Mucosa of descending colon (tissue), 3 donors: ENCODE measurements around the gene CFAP70. TPM values are rescaled to one million over a fixed set of nuclear protein-coding genes. Genes with fewer than 3 reads are reported as not detected.
"Not testable (repeated sequence)": the region's sequence is repeated elsewhere in the genome, so short reads cannot be mapped to it uniquely, and the experiment has no call there.

Experiments used
- ATAC-seq: fragments of 200-7000 bp; cut with Tn5 transposase; one replicate; pipeline ENCODE4 v1.9.1; 2020; ENCODE audit warnings: mild to moderate bottlenecking, moderate library complexity
- DNase-seq, 3 donors: peaks; one replicate each; pipeline ENCODE4 v3.0.0-alpha.2; 2020
- H3K36me3 ChIP-seq: fragments of 200-600 bp; one replicate; pipeline ENCODE4 v1.8.0; 2021; ENCODE audit warnings: low read depth, mild to moderate bottlenecking
- H3K4me1 ChIP-seq: fragments of 200-600 bp; one replicate; pipeline ENCODE4 v1.8.0; 2021; ENCODE audit warnings: low read depth, mild to moderate bottlenecking
- H3K4me3 ChIP-seq: fragments of 200-600 bp; one replicate; pipeline ENCODE4 v1.8.0; 2021; ENCODE audit warnings: mild to moderate bottlenecking
- H3K9me3 ChIP-seq: fragments of 200-600 bp; one replicate; pipeline ENCODE4 v1.8.0; 2021; ENCODE audit warnings: mild to moderate bottlenecking
- intact Hi-C, 2 donors: fragments of 100-400 bp; cut with DNase I in 1 of 2; cut with micrococcal nuclease in 1 of 2; formaldehyde crosslinking; loops; one replicate each; pipeline versions ENCODE4 v1.11.0 to v1.11.1; 2022; cut with DNase I, micrococcal nuclease
- total RNA-seq, 3 donors: library from RNA; stranded (reverse); fragmentation: NEBNext Ultra II Directional in 2 of 3; extraction: Animal tissue kit (Norgen Biotek cat#: 25700) in 2 of 3; gene quantifications; one replicate each; pipeline versions ENCODE4 v1.2.1 to v1.2.4, GENCODE V29; 2021 to 2023
- TF ChIP-seq, protein P1 (sequence below): fragments of 200-600 bp; IDR thresholded peaks from one replicate; pipeline ENCODE4 v1.8.0; 2022; ENCODE audit warnings: antibody characterized with exemption, mild to moderate bottlenecking
- donor health status: DM: no; HTN: no; CAD: no; lungs with moderate emphysema.
- donor health status: DM: no; HTN: no; CAD: no.
- donor health status: DM: no; HTN: yes; CAD: no.

CFAP70 gene
- total RNA-seq, 3 donors from 2014 or later: 0.94 to 2.0 (median 1.2) TPM

DNA sequence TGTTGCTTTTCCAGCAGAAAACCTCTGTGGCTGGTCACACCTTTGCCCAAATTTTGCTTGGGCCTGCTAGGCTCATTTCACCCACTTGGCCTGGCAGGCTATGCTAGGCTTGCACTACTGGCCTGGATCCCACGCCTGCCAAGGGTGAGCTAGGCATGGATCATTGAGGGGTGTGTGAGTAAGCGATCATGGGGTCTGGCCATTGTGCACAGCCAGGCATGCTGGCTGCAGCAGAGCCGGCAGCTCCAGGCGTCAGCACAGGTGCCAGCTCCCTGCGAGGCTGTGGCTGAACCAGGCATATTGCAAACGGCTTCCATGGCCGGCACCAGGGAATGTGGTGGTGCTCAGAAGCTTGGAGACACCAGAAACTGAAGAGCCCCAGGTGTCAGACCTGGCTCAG is 19.2 kb downstream of the CFAP70 start:
- no peak for ATAC-seq
- Histone ChIP-seq H3K9me3 (no peaks in the 10 kb centered on the region), H3K4me1 (no peaks in the 10 kb centered on the region), H3K36me3 (no peaks in the 10 kb centered on the region), H3K4me3 (no peak overlapping the region)
- DNase-seq: no peak
- TF ChIP-seq, protein P1, sequence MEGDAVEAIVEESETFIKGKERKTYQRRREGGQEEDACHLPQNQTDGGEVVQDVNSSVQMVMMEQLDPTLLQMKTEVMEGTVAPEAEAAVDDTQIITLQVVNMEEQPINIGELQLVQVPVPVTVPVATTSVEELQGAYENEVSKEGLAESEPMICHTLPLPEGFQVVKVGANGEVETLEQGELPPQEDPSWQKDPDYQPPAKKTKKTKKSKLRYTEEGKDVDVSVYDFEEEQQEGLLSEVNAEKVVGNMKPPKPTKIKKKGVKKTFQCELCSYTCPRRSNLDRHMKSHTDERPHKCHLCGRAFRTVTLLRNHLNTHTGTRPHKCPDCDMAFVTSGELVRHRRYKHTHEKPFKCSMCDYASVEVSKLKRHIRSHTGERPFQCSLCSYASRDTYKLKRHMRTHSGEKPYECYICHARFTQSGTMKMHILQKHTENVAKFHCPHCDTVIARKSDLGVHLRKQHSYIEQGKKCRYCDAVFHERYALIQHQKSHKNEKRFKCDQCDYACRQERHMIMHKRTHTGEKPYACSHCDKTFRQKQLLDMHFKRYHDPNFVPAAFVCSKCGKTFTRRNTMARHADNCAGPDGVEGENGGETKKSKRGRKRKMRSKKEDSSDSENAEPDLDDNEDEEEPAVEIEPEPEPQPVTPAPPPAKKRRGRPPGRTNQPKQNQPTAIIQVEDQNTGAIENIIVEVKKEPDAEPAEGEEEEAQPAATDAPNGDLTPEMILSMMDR: no peak
- intact Hi-C loops: no loop called here

DNA sequence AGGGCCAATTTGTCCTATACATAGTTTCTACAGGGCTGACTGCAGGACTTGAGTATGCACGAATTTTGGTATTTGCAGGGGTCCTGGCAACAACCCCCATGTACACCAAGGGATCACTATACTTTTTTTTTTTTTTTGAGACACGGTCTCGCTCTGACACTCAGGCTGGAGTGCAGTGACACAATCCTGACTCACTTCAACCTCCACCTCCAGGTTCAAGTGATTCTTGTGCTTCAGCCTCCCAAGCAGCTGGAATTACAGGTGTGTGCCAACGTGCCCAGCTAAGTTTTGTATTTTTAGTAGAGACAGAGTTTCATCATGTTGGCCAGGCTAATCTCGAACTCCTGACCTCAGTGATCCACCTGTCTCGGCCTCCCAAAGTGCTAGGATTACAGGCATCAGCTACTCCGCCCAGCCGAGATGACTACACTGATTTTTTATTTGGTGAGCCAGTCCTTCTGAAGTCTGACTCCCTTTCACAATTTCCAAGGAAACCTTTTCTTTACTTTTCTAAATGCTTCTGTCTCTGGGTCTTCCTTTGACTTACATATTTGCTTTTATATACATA is 19.8 kb downstream of the CFAP70 start:
- Histone ChIP-seq H3K4me3 (no peak overlapping the region), H3K9me3 (no peaks in the 10 kb centered on the region), H3K4me1 (no peaks in the 10 kb centered on the region), H3K36me3 (no peaks in the 10 kb centered on the region)
- TF ChIP-seq, protein P1: no peak
- intact Hi-C loops: no loop called here
- DNase-seq (no peak), ATAC-seq (no peak)

DNA sequence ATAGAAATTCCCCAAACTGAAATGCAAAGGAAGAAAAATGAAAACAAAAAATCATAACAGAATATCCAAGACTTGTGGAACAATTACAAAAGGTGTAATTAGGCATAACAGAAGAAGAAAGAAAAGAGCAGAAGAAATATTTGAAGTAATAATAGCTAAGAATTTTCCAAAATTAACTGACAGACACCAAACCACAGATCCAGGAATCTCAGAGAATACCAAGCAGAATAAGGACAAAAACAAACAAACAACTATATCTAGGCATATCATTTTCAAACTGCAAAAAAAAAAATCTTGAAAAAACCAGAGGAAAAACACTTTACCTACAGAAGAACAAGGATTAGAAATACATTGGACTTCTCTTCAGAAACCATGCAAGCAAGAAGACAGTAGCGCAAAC is 25.5 kb downstream of the CFAP70 start:
- ATAC-seq (no peak), DNase-seq (no peak)
- TF ChIP-seq, protein P1: no peak
- Histone ChIP-seq H3K4me3 (no peak overlapping the region), H3K36me3 (no peaks in the 10 kb centered on the region), H3K9me3 (no peaks in the 10 kb centered on the region), H3K4me1 (no peaks in the 10 kb centered on the region)
- intact Hi-C loops: no loop called here

DNA sequence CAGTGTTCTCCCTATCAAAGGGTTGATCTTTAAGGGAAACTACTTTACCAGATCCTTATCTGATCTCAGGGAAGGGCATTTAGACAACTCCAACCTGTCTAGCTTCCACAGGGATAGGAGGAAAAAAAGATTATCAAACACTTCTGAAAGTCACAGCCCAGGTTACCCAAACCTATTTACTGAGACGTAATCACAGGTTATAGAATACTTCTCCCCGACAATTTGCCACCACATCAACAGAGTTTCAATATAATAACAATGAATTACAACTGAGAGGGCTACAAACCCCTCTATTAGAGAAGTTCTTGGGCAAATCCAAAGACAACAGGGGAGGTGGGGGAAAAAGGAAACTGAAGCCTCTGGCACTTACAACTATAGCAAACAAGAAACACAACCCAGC is 26.3 kb downstream of the CFAP70 start:
- no peak for DNase-seq
- no peaks in the 10 kb centered on the region for H3K4me1 ChIP-seq
- intact Hi-C loops: no loop called here
- no peak for ATAC-seq
- H3K9me3 ChIP-seq: no peaks in the 10 kb centered on the region
- no peaks in the 10 kb centered on the region for H3K36me3 ChIP-seq
- TF ChIP-seq, protein P1: no peak
- no peak overlapping the region for H3K4me3 ChIP-seq

DNA sequence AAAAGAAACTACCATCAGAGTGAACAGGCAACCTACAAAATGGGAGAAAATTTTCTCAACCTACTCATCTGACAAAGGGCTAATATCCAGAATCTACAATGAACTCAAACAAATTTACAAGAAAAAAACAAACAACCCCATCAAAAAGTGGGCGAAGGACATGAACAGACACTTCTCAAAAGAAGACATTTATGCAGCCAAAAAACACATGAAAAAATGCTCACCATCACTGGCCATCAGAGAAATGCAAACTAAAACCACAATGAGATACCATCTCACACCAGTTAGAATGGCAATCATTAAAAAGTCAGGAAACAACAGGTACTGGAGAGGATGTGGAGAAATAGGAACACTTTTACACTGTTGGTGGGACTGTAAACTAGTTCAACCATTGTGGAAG is 30.1 kb downstream of the CFAP70 start:
- ATAC-seq, H3K4me3 ChIP-seq, H3K9me3 ChIP-seq, H3K4me1 ChIP-seq, DNase-seq, intact Hi-C loops, H3K36me3 ChIP-seq: not testable (repeated sequence)

DNA sequence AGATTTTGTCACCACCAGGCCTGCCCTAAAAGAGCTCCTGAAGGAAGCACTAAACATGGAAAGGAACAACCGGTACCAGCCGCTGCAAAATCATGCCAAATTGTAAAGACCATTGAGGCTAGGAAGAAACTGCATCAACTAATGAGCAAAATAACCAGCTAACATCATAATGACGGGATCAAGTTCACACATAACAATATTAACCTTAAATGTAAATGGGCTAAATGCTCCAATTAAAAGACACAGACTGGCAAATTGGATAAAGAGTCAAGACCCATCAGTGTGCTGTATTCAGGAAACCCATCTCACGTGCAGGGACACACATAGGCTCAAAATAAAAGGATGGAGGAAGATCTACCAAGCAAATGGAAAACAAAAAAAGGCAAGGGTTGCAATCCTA is 33.4 kb downstream of the CFAP70 start:
- DNase-seq, H3K4me3 ChIP-seq, ATAC-seq, H3K36me3 ChIP-seq, H3K4me1 ChIP-seq, H3K9me3 ChIP-seq, intact Hi-C loops: not testable (repeated sequence)

DNA sequence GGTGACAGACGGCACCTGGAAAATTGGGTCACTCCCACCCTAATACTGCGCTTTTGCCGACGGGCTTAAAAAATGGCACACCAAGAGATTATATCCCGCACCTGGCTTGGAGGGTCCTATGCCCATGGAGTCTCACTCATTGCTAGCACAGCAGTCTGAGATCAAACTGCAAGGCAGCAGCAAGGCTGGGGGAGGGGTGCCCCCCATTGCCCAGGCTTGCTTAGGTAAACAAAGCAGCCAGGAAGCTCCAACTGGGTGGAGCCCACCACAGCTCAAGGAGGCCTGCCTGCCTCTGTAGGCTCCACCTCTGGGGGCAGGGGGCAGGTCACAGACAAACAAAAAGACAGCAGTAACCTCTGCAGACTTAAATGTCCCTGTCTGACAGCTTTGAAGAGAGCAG is 35.1 kb downstream of the CFAP70 start:
- intact Hi-C loops, ATAC-seq, H3K4me1 ChIP-seq, H3K9me3 ChIP-seq, H3K36me3 ChIP-seq, H3K4me3 ChIP-seq, DNase-seq: not testable (repeated sequence)
